Stimulated activated CD4-positive, alpha-beta T cell treated with anti-CD3 and anti-CD28 coated beads, Interleukin-4, amount 100 ng/mL, for 1 hour (primary cell): Measurements from ENCODE around the gene LEPR.
"Not testable (repeated sequence)": the region's sequence is repeated elsewhere in the genome, so short reads cannot be mapped to it uniquely, and the experiment has no call there.

Experiments used
- DNase-seq: peaks from one replicate; pipeline ENCODE4 v3.0.0-alpha.2; 2020

Gene LEPR, protein sequence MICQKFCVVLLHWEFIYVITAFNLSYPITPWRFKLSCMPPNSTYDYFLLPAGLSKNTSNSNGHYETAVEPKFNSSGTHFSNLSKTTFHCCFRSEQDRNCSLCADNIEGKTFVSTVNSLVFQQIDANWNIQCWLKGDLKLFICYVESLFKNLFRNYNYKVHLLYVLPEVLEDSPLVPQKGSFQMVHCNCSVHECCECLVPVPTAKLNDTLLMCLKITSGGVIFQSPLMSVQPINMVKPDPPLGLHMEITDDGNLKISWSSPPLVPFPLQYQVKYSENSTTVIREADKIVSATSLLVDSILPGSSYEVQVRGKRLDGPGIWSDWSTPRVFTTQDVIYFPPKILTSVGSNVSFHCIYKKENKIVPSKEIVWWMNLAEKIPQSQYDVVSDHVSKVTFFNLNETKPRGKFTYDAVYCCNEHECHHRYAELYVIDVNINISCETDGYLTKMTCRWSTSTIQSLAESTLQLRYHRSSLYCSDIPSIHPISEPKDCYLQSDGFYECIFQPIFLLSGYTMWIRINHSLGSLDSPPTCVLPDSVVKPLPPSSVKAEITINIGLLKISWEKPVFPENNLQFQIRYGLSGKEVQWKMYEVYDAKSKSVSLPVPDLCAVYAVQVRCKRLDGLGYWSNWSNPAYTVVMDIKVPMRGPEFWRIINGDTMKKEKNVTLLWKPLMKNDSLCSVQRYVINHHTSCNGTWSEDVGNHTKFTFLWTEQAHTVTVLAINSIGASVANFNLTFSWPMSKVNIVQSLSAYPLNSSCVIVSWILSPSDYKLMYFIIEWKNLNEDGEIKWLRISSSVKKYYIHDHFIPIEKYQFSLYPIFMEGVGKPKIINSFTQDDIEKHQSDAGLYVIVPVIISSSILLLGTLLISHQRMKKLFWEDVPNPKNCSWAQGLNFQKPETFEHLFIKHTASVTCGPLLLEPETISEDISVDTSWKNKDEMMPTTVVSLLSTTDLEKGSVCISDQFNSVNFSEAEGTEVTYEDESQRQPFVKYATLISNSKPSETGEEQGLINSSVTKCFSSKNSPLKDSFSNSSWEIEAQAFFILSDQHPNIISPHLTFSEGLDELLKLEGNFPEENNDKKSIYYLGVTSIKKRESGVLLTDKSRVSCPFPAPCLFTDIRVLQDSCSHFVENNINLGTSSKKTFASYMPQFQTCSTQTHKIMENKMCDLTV

DNA sequence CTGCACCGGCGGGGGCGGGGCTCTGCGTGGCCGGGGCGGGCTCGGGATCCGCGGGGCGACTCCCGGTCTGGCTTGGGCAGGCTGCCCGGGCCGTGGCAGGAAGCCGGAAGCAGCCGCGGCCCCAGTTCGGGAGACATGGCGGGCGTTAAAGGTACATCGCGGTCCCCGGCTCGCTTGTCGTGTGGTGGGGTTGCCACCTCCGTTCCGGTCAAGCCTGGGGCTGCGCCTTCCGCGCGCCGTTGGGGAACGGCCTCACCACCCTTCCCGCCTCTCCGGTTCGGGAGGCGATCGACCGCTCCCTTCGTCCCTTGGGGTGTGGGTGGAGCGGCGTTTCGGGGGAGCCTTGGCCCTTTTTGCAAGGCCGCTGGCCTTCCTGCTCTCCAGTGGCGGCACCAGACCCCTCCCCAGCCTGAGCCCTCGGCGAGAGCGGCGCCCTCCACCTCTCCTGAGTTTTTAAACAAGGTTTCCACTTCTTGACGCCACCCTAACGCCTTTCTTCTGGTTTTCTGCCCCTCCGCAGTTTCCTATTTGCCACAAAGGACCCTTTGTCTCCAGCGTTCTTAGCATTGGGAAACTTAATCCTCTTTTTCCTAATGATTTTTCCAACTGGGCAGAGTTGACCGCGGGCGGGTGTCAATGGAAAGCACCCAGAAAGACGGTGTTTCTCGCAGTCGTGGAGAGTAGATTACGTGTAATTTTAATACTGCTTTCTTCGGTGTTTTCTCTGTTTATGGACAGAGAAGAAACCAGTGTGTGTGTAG, at the start of gene LEPR, which contains the start of gene LEPROT:
Gene LEPR, plus strand, starts transcription at position 79 of the 761 bp plus-strand sequence. CDS start 144,898 bp downstream, outside the sequence.
Gene LEPROT, plus strand, starts transcription at position 79 of the 761 bp plus-strand sequence. Its CDS starts 57 bp downstream, at position 136.
- no peak for DNase-seq

DNA sequence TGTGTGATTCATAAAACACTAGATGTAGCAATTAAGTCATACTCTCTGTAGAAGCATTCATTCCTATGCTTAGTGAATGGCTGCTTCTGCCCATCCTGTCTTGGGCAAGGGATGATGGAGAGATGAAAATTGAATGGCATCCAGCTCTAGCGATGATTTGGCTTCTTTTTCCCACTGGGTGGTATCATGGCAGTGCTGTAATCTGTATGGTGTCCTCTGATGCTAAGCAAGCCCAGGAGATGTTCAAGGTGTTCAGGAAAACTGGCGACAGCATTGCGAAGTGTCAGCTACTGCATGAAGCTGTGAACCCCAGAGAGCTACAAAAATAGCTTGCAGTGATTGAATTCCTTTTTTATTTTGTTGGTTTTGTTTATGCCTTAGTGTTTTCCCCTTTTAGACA, 48.9 kb upstream of the LEPR start:
- no peak for DNase-seq

- DNase-seq: no peak
These were observed 47.9 kb upstream of the LEPR start for GRCh38 chr1:65372557-65372956.

GRCh38 chr1:65377496-65378246, 42.8 kb upstream of the LEPR start:
- no peak for DNase-seq

DNA sequence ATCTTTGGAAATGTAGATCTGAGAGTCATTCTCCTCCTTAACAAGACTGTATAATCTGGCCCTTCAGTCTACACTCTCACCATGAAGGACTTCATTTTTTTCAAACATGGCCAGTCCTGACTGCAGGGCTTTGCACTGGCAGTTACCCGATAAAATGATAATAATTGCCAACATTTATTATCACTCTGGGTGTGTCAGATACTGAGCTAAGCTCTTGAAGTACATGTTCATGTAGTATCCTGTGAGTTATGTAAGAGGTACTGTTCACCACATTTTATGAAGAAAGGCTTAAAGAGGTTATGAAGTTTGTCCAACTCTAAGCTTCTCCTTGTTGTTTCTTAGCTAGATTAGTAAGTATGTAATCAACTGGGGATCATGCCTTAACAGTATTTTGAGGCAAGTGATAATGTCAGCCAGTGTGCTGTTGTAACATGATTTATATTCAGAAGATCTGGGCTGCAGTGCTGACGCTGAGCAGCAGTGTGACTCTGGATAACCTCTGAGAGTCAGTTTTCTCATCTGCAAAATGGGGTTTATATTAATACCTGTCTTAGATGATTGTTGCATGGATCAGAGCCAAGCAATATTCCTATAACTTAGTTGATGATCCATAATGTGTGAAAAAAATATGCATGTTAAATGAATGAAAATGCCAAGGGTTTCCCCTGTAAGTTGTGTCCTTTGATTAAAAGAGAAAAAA, 42.1 kb upstream of the LEPR start:
- no peak for DNase-seq

GRCh38 chr1:65384426-65384825, 36.0 kb upstream of the LEPR start:
- DNase-seq: not testable (repeated sequence)

DNA sequence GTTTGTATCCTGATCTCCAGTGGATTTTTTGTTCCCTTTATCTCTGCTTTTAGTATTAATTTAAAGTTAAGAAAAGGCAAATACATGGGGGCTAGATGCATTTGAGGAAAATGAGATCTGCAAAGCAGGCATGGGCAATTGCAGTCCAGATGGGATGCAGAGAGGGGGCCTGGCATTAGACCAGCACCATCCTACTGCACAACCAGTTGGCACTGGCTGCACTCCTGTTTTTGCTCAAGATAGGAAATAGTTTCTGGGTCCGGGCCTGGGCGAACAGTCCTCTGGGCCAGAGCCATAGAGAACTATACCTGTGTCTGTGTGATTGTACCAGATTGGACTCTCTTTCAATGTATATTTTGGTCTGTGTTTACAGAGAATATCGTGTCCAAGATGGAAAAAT, 34.0 kb upstream of the LEPR start:
- no peak for DNase-seq

DNA sequence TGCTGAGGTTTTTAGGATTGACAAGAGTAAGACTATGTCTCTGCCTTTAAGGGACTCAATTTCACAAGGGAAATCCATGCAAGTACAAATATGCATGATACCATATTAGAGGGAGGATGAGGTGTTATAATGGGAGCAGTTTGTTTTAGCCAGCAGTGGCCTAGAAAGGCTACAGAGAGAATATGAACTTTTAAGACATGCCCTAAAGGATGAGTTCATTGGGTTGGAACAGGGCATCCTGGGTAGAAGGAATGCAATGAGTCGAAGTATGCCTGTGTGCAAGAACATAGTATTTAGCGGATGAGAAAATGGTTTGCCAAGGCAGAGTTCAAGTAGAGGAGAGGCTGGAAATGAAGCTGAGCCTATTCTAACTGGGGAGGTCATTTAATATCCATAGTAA, 32.6 kb upstream of the LEPR start:
- DNase-seq: no peak

DNA sequence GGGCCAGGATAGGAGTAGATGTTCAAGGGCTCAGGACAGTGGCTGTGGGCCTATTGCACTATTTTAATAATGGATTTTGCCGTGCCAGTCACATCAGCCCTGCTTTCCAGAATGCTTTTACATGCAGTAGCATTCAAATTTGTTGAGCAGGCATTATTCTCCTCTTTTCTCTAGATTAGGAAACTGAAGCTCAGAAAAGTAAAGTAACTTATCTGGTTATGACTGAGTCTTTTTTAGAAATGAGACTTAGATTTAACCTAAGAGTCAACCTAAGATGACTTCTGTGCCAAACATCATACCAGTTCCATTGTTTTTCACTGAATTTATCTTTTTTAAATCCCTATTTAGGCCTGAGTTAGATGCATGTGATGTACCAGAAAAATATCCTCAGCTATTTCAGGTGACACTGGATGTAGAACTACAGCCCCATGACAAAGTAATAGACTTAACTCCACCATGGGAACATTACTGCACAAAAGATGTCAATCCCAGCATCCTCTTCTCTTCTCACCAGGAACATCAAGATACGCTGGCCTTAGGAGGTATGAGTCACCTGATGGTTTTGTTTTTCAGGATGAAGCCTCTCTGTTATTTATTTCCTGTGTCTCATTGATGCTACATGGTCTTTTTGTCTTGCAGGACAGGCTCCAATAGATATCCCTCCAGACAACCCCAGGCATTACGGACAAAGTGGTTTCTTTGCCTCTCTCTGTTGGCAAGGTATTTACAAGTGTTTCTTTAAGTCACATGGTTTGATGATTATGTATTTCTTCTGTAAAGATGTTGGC, 31.4 kb upstream of the LEPR start:
- DNase-seq: no peak

- DNase-seq: no peak
These were observed 28.0 kb upstream of the LEPR start for GRCh38 chr1:65392497-65392896.

DNA sequence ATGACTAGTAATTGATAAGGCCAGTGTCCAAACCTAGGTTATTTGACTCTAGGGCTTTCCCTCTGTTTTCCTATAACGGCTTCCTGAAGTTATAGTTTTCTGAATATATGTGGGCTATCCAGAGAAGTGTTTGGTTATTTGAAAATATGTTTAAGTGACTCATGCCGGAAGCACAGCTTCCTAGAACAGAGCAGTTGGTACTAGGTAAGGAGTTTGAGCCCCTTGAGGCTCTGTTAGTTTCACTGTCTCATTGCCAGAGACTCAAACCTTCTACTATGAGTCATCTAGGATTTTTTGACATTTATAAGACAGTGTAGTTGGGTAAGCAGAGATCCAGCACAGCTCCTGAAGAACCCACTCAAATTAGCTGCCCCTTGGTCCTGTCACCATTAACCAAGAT, 27.1 kb upstream of the LEPR start:
- DNase-seq: peak; percentile 4

- no peak for DNase-seq
These were observed 26.5 kb upstream of the LEPR start for GRCh38 chr1:65393928-65394327.

GRCh38 chr1:65395887-65396612, 24.4 kb upstream of the LEPR start:
- no peak for DNase-seq

DNA sequence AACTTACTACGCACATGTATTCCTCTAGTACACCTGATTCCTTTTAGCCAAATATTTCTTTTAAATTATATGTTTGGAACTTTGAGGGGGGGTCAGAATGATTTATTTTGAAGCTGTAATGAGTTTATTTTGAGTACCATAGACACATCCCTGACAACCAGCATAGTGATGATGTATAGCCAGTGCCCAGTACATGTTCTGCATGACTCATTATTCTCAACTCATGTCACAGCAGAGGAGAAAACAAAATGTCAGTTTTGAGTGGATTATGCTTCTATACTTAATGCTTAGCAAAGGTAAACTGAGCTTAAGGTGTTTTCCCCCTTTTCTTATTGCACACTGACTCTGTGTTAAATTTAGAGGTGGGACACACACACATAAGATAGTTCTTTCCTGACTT, 22.4 kb upstream of the LEPR start:
- DNase-seq: no peak

DNA sequence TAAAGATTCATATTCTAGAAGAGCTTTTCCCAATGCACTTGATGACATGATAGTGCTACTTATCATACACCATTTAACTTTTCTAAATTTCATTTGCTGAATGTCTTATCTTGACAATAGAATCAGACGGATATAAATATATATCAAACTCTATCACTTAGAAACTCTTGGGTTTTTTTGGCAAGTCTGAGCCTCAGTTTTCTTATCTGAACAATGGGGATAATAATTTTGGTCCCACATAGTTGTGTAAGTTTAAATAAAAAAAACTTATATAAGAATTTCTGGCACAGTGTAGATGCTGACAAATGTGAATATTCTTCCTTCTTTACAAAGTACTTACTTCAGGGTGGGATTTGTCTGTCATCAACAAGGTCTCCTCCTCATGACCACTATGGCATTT, 21.5 kb upstream of the LEPR start:
- DNase-seq: no peak

DNA sequence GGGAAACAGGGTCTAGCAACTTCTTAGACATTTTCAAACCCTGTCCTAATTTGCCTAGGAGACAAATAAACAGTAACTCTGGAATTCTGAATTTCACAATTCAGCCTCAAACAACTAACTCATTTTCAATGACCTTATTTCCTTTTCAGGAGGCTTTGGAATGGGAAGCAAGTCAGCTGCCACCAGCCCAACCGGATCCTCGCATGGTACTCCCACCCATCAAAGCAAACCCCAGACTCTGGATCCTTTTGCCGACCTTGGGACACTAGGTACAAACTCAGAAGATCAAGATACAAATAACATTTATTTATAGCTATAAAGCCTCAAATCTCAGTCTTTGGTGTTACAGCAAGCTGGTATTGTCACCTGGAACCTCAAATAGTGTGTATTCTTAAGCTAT, 18.9 kb upstream of the LEPR start:
- no peak for DNase-seq

DNA sequence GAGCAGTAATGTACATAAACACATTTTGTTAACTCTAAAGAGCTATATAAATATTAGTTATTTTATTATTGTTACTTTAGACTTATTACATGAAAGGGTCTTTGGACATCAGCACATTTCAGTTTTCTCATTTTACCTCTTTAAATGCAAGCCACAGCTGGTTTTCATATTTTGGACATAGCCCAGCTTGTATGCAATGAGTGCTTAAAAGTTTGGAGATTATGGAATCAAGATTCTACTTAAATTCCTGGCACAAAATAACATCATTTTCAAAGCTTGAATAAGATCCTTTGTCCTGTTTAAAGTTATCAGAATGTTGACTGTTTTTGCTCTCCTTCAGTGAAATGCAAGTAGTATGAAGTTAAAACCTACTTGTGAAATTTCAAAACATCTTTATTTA, 15.5 kb upstream of the LEPR start:
- no peak for DNase-seq

- DNase-seq: no peak
These were observed 12.6 kb upstream of the LEPR start for GRCh38 chr1:65407877-65408276.

DNA sequence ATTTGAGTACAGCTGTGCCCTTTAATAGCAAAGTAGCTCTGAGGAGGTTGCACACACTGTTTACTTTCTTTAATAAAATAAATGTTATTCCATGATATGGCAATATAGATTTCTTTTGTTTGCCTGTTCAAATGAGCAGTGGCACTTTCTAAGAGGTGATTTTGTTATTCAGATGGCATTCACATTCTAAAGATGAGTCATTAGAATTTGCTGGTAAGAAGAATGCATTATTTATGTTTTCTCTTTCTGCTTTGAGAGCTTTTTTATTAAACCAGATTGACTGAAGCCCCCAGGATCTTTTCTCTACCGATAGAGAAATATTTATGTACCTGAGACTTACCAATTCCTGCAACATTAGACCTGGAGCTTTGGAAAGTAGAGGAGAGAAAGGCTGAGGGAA, 11.2 kb upstream of the LEPR start:
- DNase-seq: no peak
